ENCODE results near the gene ACTG1. TPM values are rescaled to one million over a fixed set of nuclear protein-coding genes. Genes with fewer than 3 reads are reported as not detected.

Gene ACTG1
- total and polyA plus RNA-seq, 9 of the 15 experiments (the other 6 are each of a cell fraction or from before 2014, with no cell fraction given): 224 to 1,775 (median 568) TPM

DNA sequence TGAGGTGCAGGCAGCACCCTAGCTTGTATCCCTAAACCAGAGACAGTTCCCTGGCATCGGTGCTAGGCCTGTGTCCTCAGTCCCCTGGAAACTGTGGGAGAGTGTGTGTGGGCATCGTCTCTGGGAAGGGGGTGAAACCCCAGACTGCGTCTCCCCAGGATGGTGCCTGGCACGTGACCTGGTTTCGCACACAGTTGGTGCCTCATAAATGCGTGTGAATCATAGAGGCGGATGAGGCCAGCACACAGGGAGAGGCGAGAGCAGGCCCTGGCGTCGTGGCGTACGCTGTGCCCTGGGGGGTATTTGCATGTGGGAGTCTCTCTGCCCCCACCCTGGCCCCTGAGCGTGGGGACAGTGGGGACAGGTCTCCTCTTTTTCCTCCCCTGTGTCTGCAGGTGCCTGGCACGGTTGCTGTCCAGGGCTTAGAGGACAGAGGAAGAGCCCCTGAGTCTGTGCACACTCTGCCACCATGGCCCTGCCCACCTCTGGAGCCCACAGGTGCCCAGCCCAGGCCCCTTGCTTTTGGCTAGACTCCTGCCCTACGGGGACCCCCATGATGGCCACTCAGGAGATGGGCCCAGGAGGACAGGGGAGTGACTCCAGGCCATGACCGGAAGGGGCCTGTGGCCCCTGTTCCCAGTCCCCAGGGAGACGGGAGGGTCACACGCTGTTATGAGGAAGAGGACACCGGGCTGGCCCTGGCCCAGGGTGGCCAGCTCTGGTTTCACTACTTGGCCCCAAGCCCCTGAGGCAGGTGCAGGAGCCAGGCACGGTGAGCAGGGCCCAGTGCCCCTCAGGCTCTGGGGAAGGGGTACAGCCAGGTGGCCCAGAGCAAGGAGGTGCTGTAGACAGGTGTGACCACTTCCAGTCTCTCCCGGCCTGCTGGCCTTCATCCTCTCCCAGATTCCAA lies 14.3 kb upstream of the ACTG1 start:
- intact Hi-C loops (cut with micrococcal nuclease): no loop called here

DNA sequence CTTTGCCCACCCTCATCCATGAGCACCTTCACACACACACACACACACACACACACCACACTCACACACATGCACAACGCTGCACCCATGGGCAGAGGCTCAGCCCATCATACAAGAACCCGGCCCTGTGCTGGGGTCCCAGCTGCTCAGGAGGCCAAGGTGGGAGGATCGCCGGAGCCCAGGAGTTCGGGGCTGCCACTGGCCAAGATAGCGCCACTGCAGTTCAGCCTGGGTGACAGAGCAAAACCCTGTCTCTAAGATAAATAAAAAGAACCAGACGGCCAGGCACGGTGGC lies 12.2 kb upstream of the ACTG1 start:
- Histone ChIP-seq H3K79me2 (ENCODE audit: control insufficient read depth, insufficient read depth, low read length) (no peaks in the 10 kb centered on the region), H2AFZ (ENCODE audit: low read depth, low read length) (no peak overlapping the region), H3K27ac (ENCODE audit: extremely low read depth, low read depth, low read length) (no peak overlapping the region), H3K4me1 (replicated peaks in 1 of 2; ENCODE audit: control insufficient read depth in 2 of 2, insufficient read depth in 2 of 2, low read length in 2 of 2) (peaks cover 2 to 66% of the 10 kb centered on the region in 2 experiments; a peak in 3 of 5 replicates), H3K9me3 (replicated peaks; ENCODE audit: control insufficient read depth, insufficient read depth, low read depth, low read length) (no peaks in the 10 kb centered on the region), H3K4me3 (no peak overlapping the region), H3K9me1 (ENCODE audit: control insufficient read depth, insufficient read depth, low read length) (no peaks in the 10 kb centered on the region), H3K36me3 (ENCODE audit: control insufficient read depth, insufficient read depth, low read length) (no peaks in the 10 kb centered on the region), H4K20me1 (replicated peaks; ENCODE audit: control insufficient read depth, insufficient read depth, low read length) (no peaks in the 10 kb centered on the region), H3K4me2 (ENCODE audit: insufficient read depth, low read length) (no peak overlapping the region), H3K9ac (ENCODE audit: insufficient read depth in 1 of 2, low read depth in 2 of 2, low read length in 2 of 2) (peak overlapping the region in 1 of 2 experiments; percentile 41; a peak in 2 of 4 replicates), H3K27me3 (ENCODE audit: control insufficient read depth in 2 of 2, insufficient read depth in 2 of 2, low read length in 2 of 2) (peaks cover 0 to 38% of the 10 kb centered on the region in 2 experiments; a peak in 3 of 5 replicates)
- no peak for ATAC-seq
- in situ Hi-C loops (cut with MboI): no loop called here
- no peak for FAIRE-seq
- POLR2A ChIA-PET: no interaction called here
- WGBS (ENCODE audit: insufficient coverage, low coverage, missing lambda C conversion rate): 7% methylated on average over 8 of the region's 8 CpGs
- CTCF ChIA-PET (ENCODE audit: low intra/inter-chr PET ratio): interaction anchor here (2.3 kb wide), 1 partner anchor 272 kb away, joined by 9 read pairs; no protein-coding TSS in a partner anchor
- no peak for DNase-seq (ENCODE audit: extremely low read depth in 1 of 4, low spot score in 3 of 4)
- intact Hi-C loops (cut with micrococcal nuclease): loop anchor here (5.0 kb wide), 1 partner anchor 43 kb away; no protein-coding TSS in a partner anchor
- BruUV-seq (replicated peaks): no TSS peak
- TF ChIP-seq MTA3 (IDR thresholded peaks at IDR 0.05; ENCODE audit: borderline replicate concordance) (no peak), ZNF75A (CRISPR knock-in tag; IDR thresholded peaks at IDR 0.05) (no peak), ZNF121 (CRISPR knock-in tag; conservative IDR thresholded peaks at IDR 0.05) (no peak), POLR2G (IDR thresholded peaks at IDR 0.05; ENCODE audit: low read depth, low read length) (no peak), U2AF1 (optimal IDR thresholded peaks at IDR 0.05; ENCODE audit: low read depth, low read length) (no peak), OTX1 (CRISPR knock-in tag; IDR thresholded peaks at IDR 0.05) (no peak), RAD51 (IDR thresholded peaks at IDR 0.05; ENCODE audit: borderline replicate concordance, low read depth) (no peak), MTF1 (CRISPR knock-in tag; IDR thresholded peaks at IDR 0.05; ENCODE audit: borderline replicate concordance) (no peak)
- TF ChIP-seq, protein P1, sequence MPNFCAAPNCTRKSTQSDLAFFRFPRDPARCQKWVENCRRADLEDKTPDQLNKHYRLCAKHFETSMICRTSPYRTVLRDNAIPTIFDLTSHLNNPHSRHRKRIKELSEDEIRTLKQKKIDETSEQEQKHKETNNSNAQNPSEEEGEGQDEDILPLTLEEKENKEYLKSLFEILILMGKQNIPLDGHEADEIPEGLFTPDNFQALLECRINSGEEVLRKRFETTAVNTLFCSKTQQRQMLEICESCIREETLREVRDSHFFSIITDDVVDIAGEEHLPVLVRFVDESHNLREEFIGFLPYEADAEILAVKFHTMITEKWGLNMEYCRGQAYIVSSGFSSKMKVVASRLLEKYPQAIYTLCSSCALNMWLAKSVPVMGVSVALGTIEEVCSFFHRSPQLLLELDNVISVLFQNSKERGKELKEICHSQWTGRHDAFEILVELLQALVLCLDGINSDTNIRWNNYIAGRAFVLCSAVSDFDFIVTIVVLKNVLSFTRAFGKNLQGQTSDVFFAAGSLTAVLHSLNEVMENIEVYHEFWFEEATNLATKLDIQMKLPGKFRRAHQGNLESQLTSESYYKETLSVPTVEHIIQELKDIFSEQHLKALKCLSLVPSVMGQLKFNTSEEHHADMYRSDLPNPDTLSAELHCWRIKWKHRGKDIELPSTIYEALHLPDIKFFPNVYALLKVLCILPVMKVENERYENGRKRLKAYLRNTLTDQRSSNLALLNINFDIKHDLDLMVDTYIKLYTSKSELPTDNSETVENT (CRISPR knock-in tag; IDR thresholded peaks at IDR 0.05): no peak

More for the DNA sequence above, 14.3 kb upstream of the ACTG1 start:
- Histone ChIP-seq H3K4me1 (replicated peaks in 1 of 2; ENCODE audit: control insufficient read depth in 2 of 2, insufficient read depth in 2 of 2, low read length in 2 of 2) (peaks cover 0 to 68% of the 10 kb centered on the region in 2 experiments; a peak in 2 of 5 replicates), H2AFZ (ENCODE audit: low read depth, low read length) (no peak overlapping the region), H3K9me1 (ENCODE audit: control insufficient read depth, insufficient read depth, low read length) (no peaks in the 10 kb centered on the region), H3K36me3 (ENCODE audit: control insufficient read depth, insufficient read depth, low read length) (no peaks in the 10 kb centered on the region), H3K79me2 (ENCODE audit: control insufficient read depth, insufficient read depth, low read length) (no peaks in the 10 kb centered on the region), H3K9ac (ENCODE audit: insufficient read depth in 1 of 2, low read depth in 2 of 2, low read length in 2 of 2) (peak overlapping the region in 1 of 2 experiments; percentile 78; a peak in 2 of 4 replicates), H3K4me3 (no peak overlapping the region), H3K4me2 (ENCODE audit: insufficient read depth, low read length) (no peak overlapping the region), H3K27ac (ENCODE audit: extremely low read depth, low read depth, low read length) (no peak overlapping the region), H3K27me3 (ENCODE audit: control insufficient read depth in 2 of 2, insufficient read depth in 2 of 2, low read length in 2 of 2) (peaks cover 0 to 38% of the 10 kb centered on the region in 2 experiments; a peak in 3 of 5 replicates), H3K9me3 (replicated peaks; ENCODE audit: control insufficient read depth, insufficient read depth, low read depth, low read length) (0 out of 2 replicates have a peak, but pooled peaks cover 2% of the 10 kb centered on the region), H4K20me1 (replicated peaks; ENCODE audit: control insufficient read depth, insufficient read depth, low read length) (no peaks in the 10 kb centered on the region)
- DNase-seq (ENCODE audit: extremely low read depth in 1 of 4, low spot score in 3 of 4) (no peak), FAIRE-seq (no peak), ATAC-seq (no peak)
- POLR2A ChIA-PET: interaction anchor here (0.5 to 1.2 kb wide), 3 partner anchors 12 to 395 kb away, joined by 3 read pairs; partner anchors contain the start of gene ACTG1
- CTCF ChIA-PET (ENCODE audit: low intra/inter-chr PET ratio): no interaction called here
- WGBS (ENCODE audit: insufficient coverage, low coverage, missing lambda C conversion rate): 52% methylated on average over 16 of the region's 21 CpGs
- TF ChIP-seq ZKSCAN8 (CRISPR knock-in tag; IDR thresholded peaks at IDR 0.05): peak; percentile 86; the same call in 1 of the 2 replicates
- no peak for TF ChIP-seq TAL1 (IDR thresholded peaks at IDR 0.05)
- peak; percentile 57 for TF ChIP-seq BHLHE40 (IDR thresholded peaks at IDR 0.05; ENCODE audit: low read length)
- in situ Hi-C loops (cut with MboI): no loop called here
- BruUV-seq (replicated peaks): no TSS peak

Measured in K562 (cell line).